Astrocyte (in vitro differentiated cells and primary cell): ENCODE data around the gene TENM4.

ENCODE experiments used
- CTCF ChIP-seq: IDR thresholded peaks from 2 replicates; pipeline ENCODE4 v1.5.1; 2011; ENCODE audit warnings: low read depth, mild to moderate bottlenecking, inconsistent platforms, low read length, moderate library complexity; ENCODE audit not compliant: insufficient read depth
- EZH2 ChIP-seq: IDR thresholded peaks from 2 replicates; pipeline ENCODE4 v1.6.1; 2012; ENCODE audit warnings: mild to moderate bottlenecking, low read length, inconsistent platforms; ENCODE audit not compliant: insufficient read depth

DNA sequence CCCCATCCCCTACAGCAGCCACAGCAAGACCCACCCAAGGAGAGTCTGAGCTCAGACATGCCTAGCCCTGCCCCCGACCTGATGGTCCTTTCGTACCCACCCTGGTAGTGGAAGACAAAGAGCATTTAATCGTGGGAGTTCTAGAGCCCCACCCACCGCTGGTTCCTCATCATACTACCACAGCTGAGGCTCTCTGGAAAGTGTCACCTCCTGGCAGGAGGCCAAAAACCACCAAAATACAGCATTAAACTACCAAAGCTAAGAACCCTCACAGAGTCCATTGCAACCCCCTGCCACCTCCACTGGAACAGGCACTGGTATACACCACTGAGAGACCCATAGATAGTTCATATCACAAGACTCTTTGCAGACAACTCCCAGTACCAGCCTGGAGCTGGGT is 311.1 kb downstream of the TENM4 start:
- TF ChIP-seq CTCF (no peak), EZH2 (no peak)
